K562 (cell line): ENCODE results near the gene AKAP13. TPM values are rescaled to one million over a fixed set of nuclear protein-coding genes. Genes with fewer than 3 reads are reported as not detected.

Source experiments
- ATAC-seq: fragments of 200-7000 bp; cut with Tn5 transposase; 3 replicates; pipeline ENCODE4 v1.9.1; 2020; ENCODE audit warnings: moderate library complexity
- BruUV-seq: library from RNA; stranded (reverse); fragments of 400-500 nt; replicated peaks from 2 replicates; lab custom pipeline; 2021; lab: Mats Ljungman, UMichigan
- CTCF ChIA-PET: fragments of 300-600 bp; formaldehyde crosslinking; extraction: SDS; loops from one replicate; lab custom pipeline; 2021; ENCODE audit warnings: low intra/inter-chr PET ratio; lab: Yijun Ruan, JAX
- POLR2A ChIA-PET: fragments of 300-600, 350-650 bp; sonication (Branson Sonifier 250); formaldehyde crosslinking; extraction: SDS; loops from one replicate; lab custom pipeline; 2021; ENCODE audit warnings: antibody characterized with exemption, inconsistent platforms; lab: Yijun Ruan, JAX
- DNase-seq, 4 experiments: peaks; one replicate each; pipeline versions ENCODE4 v3.0.0 to v3.0.0-alpha.2; 2011 to 2018; ENCODE audit warnings: low spot score in 3 of 4, mixed read lengths in 3 of 4; ENCODE audit errors: extremely low read depth in 1 of 4
- FAIRE-seq: peaks from 2 replicates; lab custom pipeline; 2011; peaks lifted over from hg19 to GRCh38; lab: Jason Lieb, UNC
- H2AFZ ChIP-seq: 2 replicates; pipeline ENCODE4 v1.6.0; 2011; ENCODE audit warnings: low read depth, low read length, control low read depth, inconsistent platforms
- H3K27ac ChIP-seq: fragments of 200-600 bp; 3 replicates; pipeline ENCODE4 v1.8.0; 2011; ENCODE audit warnings: low read depth, mild to moderate bottlenecking, control low read depth, inconsistent platforms, low read length, moderate library complexity, mixed read lengths; ENCODE audit errors: extremely low read depth
- H3K27me3 ChIP-seq, 2 experiments: fragments of 300-600 bp in 1 of 2; 2 replicates in 1 of 2; 3 replicates in 1 of 2; pipeline versions ENCODE4 v1.6.0 to v1.8.0; 2011; ENCODE audit warnings: inconsistent platforms in 2 of 2, low read length in 2 of 2, mild to moderate bottlenecking in 1 of 2, mixed read lengths in 1 of 2, moderate library complexity in 1 of 2; ENCODE audit not compliant: control insufficient read depth in 2 of 2, insufficient read depth in 2 of 2
- H3K36me3 ChIP-seq: fragments of 300-600 bp; 3 replicates; pipeline ENCODE4 v1.8.0; 2011; ENCODE audit warnings: mild to moderate bottlenecking, low read length, inconsistent platforms; ENCODE audit not compliant: control insufficient read depth, insufficient read depth
- H3K4me1 ChIP-seq, 2 experiments: fragments of 200-600 bp in 1 of 2; replicated peaks in 1 of 2; 2 replicates in 1 of 2; 3 replicates in 1 of 2; pipeline versions ENCODE4 v1.5.1 to v1.8.0; 2011; ENCODE audit warnings: inconsistent platforms in 2 of 2, low read length in 2 of 2, mild to moderate bottlenecking in 1 of 2, mixed read lengths in 1 of 2, moderate library complexity in 1 of 2; ENCODE audit not compliant: control insufficient read depth in 2 of 2, insufficient read depth in 2 of 2
- H3K4me2 ChIP-seq: 2 replicates; pipeline ENCODE4 v1.6.1; 2011; ENCODE audit warnings: low read length, control low read depth, inconsistent platforms, mixed read lengths; ENCODE audit not compliant: insufficient read depth
- H3K4me3 ChIP-seq: fragments of 200-600 bp; sonication (generic), shearing (Covaris generic); 2 replicates; pipeline ENCODE4 v1.5.1; 2016; ENCODE audit warnings: control low read depth, inconsistent platforms
- H3K79me2 ChIP-seq: fragments of 200-600 bp; 3 replicates; pipeline ENCODE4 v1.8.0; 2011; ENCODE audit warnings: low read length, inconsistent platforms; ENCODE audit not compliant: control insufficient read depth, insufficient read depth
- H3K9ac ChIP-seq, 2 experiments: 2 replicates each; pipeline versions ENCODE4 v1.6.0 to v1.6.1; 2011; ENCODE audit warnings: low read depth in 2 of 2, low read length in 2 of 2, control low read depth in 1 of 2, inconsistent platforms in 1 of 2, mild to moderate bottlenecking in 1 of 2, mixed read lengths in 1 of 2; ENCODE audit not compliant: insufficient read depth in 1 of 2
- H3K9me1 ChIP-seq: one replicate; pipeline ENCODE4 v1.6.0; 2011; ENCODE audit warnings: inconsistent platforms, mild to moderate bottlenecking, low read length, moderate library complexity; ENCODE audit not compliant: control insufficient read depth, insufficient read depth
- H3K9me3 ChIP-seq: replicated peaks from 2 replicates; pipeline ENCODE4 v1.5.1; 2011; ENCODE audit warnings: low read depth, low read length, inconsistent platforms; ENCODE audit not compliant: control insufficient read depth, insufficient read depth
- H4K20me1 ChIP-seq: replicated peaks from 2 replicates; pipeline ENCODE4 v1.6.1; 2011; ENCODE audit warnings: low read length, inconsistent platforms, mixed read lengths; ENCODE audit not compliant: control insufficient read depth, insufficient read depth
- BCOR ChIP-seq: fragments of 450-650 bp; IDR thresholded peaks from 2 replicates; pipeline ENCODE4 v1.6.1; 2016
- POLR2H ChIP-seq: IDR thresholded peaks from 2 replicates; pipeline ENCODE4 v1.6.1; 2016; ENCODE audit warnings: missing genetic modification characterization, low read depth, mild to moderate bottlenecking, control low read depth, missing compliant biosample characterization, moderate library complexity
- SREBF2 ChIP-seq: sonication (generic); formaldehyde crosslinking; IDR thresholded peaks from 2 replicates; pipeline ENCODE4 v1.4.0; 2020; ENCODE audit warnings: mild to moderate bottlenecking, missing genetic modification reagents
- ZFX ChIP-seq: sonication (generic); formaldehyde crosslinking; IDR thresholded peaks from 2 replicates; pipeline ENCODE4 v1.8.0; 2022; ENCODE audit warnings: mild to moderate bottlenecking, missing genetic modification reagents, moderate library complexity
- ZNF12 ChIP-seq: sonication (generic); formaldehyde crosslinking; IDR thresholded peaks from 2 replicates; pipeline ENCODE4 v1.4.0; 2020; ENCODE audit warnings: mild to moderate bottlenecking, missing genetic modification reagents
- WGBS: fragments of 100-300 bp; shearing (Covaris generic); methylation state at CpG from one replicate; pipeline ENCODE4 v1.1.6; 2016; ENCODE audit warnings: low coverage, mixed read lengths; ENCODE audit not compliant: insufficient coverage; ENCODE audit errors: missing lambda C conversion rate; 5-methylcytosine and 5-hydroxymethylcytosine counted together
- in situ Hi-C: fragments of 300-500 bp; cut with MboI; formaldehyde crosslinking; loops from 4 replicates; pipeline ENCODE4 v1.15.0; 2018; ENCODE audit warnings: inconsistent platforms, mixed read lengths
- intact Hi-C: fragments of 100-400 bp; cut with micrococcal nuclease; formaldehyde crosslinking; loops from 2 replicates; pipeline ENCODE4 v1.14.2; 2022
- polyA plus RNA-seq, 8 experiments: library from polyadenylated mRNA; depleted of rRNA in 4 of 8; stranded (reverse) in 5 of 8; unstranded in 3 of 8; fragments of >200 nt; fragmentation: Nextera tagmentation in 2 of 8; fragmentation: Illumina TruSeq in 1 of 8; extraction: Ambion mirVana in 2 of 8; extraction: Trizol in 1 of 8; gene quantifications; 2 replicates each; pipeline versions ENCODE4 v1.2.1 to v1.2.3, GENCODE V29; 2011 to 2014; ENCODE audit warnings: inconsistent platforms in 1 of 8, missing spikeins in 1 of 8
- total RNA-seq, 7 experiments: library from RNA; depleted of rRNA in 6 of 7; stranded (reverse); fragments of >200 nt in 6 of 7; fragmentation: Illumina TruSeq in 2 of 7; extraction: Trizol in 2 of 7; gene quantifications; 2 replicates each; pipeline versions ENCODE4 v1.2.1 to v1.2.3, GENCODE V29; 2011 to 2021; ENCODE audit warnings: low replicate concordance in 1 of 7
- TF ChIP-seq, protein P1 (sequence below): sonication (generic); formaldehyde crosslinking; IDR thresholded peaks from 2 replicates; pipeline ENCODE4 v1.8.0; 2022; ENCODE audit warnings: mild to moderate bottlenecking, missing genetic modification reagents

AKAP13 gene
- total and polyA plus RNA-seq, 9 of the 15 experiments (the other 6 are each of a cell fraction or from before 2014, with no cell fraction given) = 0.03 to 1.7 (median 0.42) TPM

DNA sequence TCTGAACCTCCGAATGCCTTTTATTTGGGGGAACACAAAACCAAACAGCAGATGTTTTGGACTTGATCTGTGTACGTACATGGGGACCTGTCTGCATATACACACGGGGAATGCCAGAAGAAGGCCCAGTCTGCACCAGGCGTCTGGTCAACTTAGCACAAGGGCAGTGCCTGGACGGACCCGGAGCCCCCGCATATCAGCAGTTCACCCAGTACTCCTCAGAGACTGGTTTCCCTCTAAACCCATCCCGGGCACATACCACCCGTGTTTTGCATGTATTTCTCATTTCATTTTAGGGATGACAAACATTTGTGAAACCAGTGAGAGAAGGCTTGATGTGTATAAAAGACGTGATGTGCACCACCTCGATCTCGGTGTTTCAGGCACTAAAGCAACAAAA is 364.6 kb downstream of the AKAP13 start:
- no peak overlapping the region for H3K4me2 ChIP-seq
- H3K9ac ChIP-seq = no peak overlapping the region
- H3K27ac ChIP-seq = no peak overlapping the region
- H3K4me1 ChIP-seq = no peaks in the 10 kb centered on the region
- H3K27me3 ChIP-seq = peaks cover 25 to 54% of the 10 kb centered on the region in 2 experiments
- no peak for FAIRE-seq
- no peak for DNase-seq
- ChIA-PET POLR2A (no interaction called here), CTCF (no interaction called here)
- no peaks in the 10 kb centered on the region for H4K20me1 ChIP-seq
- in situ Hi-C loops (no loop called here), intact Hi-C loops (no loop called here)
- no peak overlapping the region for H3K4me3 ChIP-seq
- H3K9me1 ChIP-seq = no peaks in the 10 kb centered on the region
- H3K9me3 ChIP-seq = no peaks in the 10 kb centered on the region
- ATAC-seq = no peak
- 0% methylated on average over 12 of the region's 12 CpGs for WGBS
- no peaks in the 10 kb centered on the region for H3K36me3 ChIP-seq
- TF ChIP-seq ZFX (CRISPR knock-in tag) (no peak), SREBF2 (no peak), BCOR (no peak), POLR2H (tag) (no peak), ZNF12 (CRISPR knock-in tag) (no peak)
- TF ChIP-seq, protein P1, sequence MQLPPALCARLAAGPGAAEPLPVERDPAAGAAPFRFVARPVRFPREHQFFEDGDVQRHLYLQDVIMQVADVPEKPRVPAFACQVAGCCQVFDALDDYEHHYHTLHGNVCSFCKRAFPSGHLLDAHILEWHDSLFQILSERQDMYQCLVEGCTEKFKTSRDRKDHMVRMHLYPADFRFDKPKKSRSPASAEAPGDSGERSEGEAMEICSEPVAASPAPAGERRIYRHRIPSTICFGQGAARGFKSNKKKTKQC = no peak
- TF ChIP-seq, all 486 proteins: peak for 0
- no peak overlapping the region for H2AFZ ChIP-seq
- BruUV-seq = no TSS peak
- no peaks in the 10 kb centered on the region for H3K79me2 ChIP-seq
